ENCODE measurements around the gene FGF8. TPM values are rescaled to one million over a fixed set of nuclear protein-coding genes. Genes with fewer than 3 reads are reported as not detected.

The FGF8 gene
- total and polyA plus RNA-seq, 9 of the 15 experiments (the other 6 are each of a cell fraction or from before 2014, with no cell fraction given) = 0.13 to 0.82 (median 0.37) TPM; not detected in 5

- Histone ChIP-seq H3K4me3 (no peak overlapping the region), H2AFZ (ENCODE audit: low read depth, low read length) (peak overlapping the region; percentile 87), H3K9me3 (replicated peaks; ENCODE audit: control insufficient read depth, insufficient read depth, low read depth, low read length) (no peaks in the 10 kb centered on the region), H3K4me1 (replicated peaks in 1 of 2; ENCODE audit: control insufficient read depth in 2 of 2, insufficient read depth in 2 of 2, low read length in 2 of 2) (peaks cover 5 to 19% of the 10 kb centered on the region in 2 experiments; a peak in 4 of 5 replicates), H3K79me2 (ENCODE audit: control insufficient read depth, insufficient read depth, low read length) (no peaks in the 10 kb centered on the region), H3K9ac (ENCODE audit: insufficient read depth in 1 of 2, low read depth in 2 of 2, low read length in 2 of 2) (no peak overlapping the region; a peak in 1 of 4 replicates), H4K20me1 (replicated peaks; ENCODE audit: control insufficient read depth, insufficient read depth, low read length) (no peaks in the 10 kb centered on the region), H3K36me3 (ENCODE audit: control insufficient read depth, insufficient read depth, low read length) (no peaks in the 10 kb centered on the region), H3K27me3 (ENCODE audit: control insufficient read depth in 2 of 2, insufficient read depth in 2 of 2, low read length in 2 of 2) (no peaks in the 10 kb centered on the region), H3K9me1 (ENCODE audit: control insufficient read depth, insufficient read depth, low read length) (no peaks in the 10 kb centered on the region), H3K4me2 (ENCODE audit: insufficient read depth, low read length) (0 out of 2 replicates have a peak overlapping the region, but pooled peaks have one; percentile 57), H3K27ac (ENCODE audit: extremely low read depth, low read depth, low read length) (no peak overlapping the region)
- WGBS (ENCODE audit: insufficient coverage, low coverage, missing lambda C conversion rate) = 29% methylated on average over 2 of the region's 3 CpGs
- BruUV-seq (replicated peaks) = no TSS peak
- ChIA-PET POLR2A (interaction anchor here (0.7 to 1.2 kb wide), 3 partner anchors 11 to 25 kb away, joined by 3 to 4 read pairs (median 3); no protein-coding TSS in a partner anchor), CTCF (ENCODE audit: low intra/inter-chr PET ratio) (no interaction called here)
- FAIRE-seq (peak; percentile 59), ATAC-seq (peak; percentile 26; the same call in 2 of the 3 replicates), DNase-seq (ENCODE audit: extremely low read depth in 1 of 4, low spot score in 3 of 4) (peak in 1 of 4 experiments; percentile 15)
- intact Hi-C loops (cut with micrococcal nuclease) (no loop called here), in situ Hi-C loops (cut with MboI) (no loop called here)
- TF ChIP-seq LCOR (CRISPR knock-in tag; IDR thresholded peaks at IDR 0.05) (no peak), HBP1 (CRISPR knock-in tag; IDR thresholded peaks at IDR 0.05) (no peak), NCOR1 (IDR thresholded peaks at IDR 0.05) (no peak), VEZF1 (CRISPR knock-in tag; IDR thresholded peaks at IDR 0.05) (no peak), NR2C1 (IDR thresholded peaks at IDR 0.05) (no peak), NR2C1 (tag; IDR thresholded peaks at IDR 0.05) (no peak), ZNF507 (tag; conservative IDR thresholded peaks at IDR 0.05) (no peak)
Observed at GRCh38 chr10:101748496-101748895, 27.4 kb downstream of the FGF8 start.

Measured in K562 (cell line).